ENCODE measurements around the gene MASP2. TPM values are rescaled to one million over a fixed set of nuclear protein-coding genes. Genes with fewer than 3 reads are reported as not detected.
A peak's percentile ranks its signal among the peaks of the same experiment; 100 is the strongest.

Gene MASP2
- total RNA-seq, 2 donors from 2014 or later, result not detected

- no peak overlapping the region for H3K27ac ChIP-seq
These were observed 24.6 kb upstream of the MASP2 start for GRCh38 chr1:11071463-11072215.

GRCh38 chr1:11070876-11071275, 23.8 kb upstream of the MASP2 start:
- H3K4me1 ChIP-seq (replicated peaks), result peaks cover 7% of the 10 kb centered on the region
- intact Hi-C loops (cut with DNase I), result no loop called here
- no peaks in the 10 kb centered on the region for H3K27me3 ChIP-seq (replicated peaks; ENCODE audit: insufficient read depth)
- no peak for DNase-seq (ENCODE audit: low spot score)
- H3K27ac ChIP-seq, result no peak overlapping the region
- H3K4me3 ChIP-seq, result no peak overlapping the region
- H3K36me3 ChIP-seq, result peaks cover 12 to 28% of the 10 kb centered on the region in 2 donors
- no peaks in the 10 kb centered on the region for H3K9me3 ChIP-seq
- no peak for TF ChIP-seq POLR2AphosphoS5 (IDR thresholded peaks at IDR 0.05)
- TF ChIP-seq POLR2A (IDR thresholded peaks at IDR 0.05), result no peak
- TF ChIP-seq, protein P1, sequence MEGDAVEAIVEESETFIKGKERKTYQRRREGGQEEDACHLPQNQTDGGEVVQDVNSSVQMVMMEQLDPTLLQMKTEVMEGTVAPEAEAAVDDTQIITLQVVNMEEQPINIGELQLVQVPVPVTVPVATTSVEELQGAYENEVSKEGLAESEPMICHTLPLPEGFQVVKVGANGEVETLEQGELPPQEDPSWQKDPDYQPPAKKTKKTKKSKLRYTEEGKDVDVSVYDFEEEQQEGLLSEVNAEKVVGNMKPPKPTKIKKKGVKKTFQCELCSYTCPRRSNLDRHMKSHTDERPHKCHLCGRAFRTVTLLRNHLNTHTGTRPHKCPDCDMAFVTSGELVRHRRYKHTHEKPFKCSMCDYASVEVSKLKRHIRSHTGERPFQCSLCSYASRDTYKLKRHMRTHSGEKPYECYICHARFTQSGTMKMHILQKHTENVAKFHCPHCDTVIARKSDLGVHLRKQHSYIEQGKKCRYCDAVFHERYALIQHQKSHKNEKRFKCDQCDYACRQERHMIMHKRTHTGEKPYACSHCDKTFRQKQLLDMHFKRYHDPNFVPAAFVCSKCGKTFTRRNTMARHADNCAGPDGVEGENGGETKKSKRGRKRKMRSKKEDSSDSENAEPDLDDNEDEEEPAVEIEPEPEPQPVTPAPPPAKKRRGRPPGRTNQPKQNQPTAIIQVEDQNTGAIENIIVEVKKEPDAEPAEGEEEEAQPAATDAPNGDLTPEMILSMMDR (IDR thresholded peaks at IDR 0.05), result no peak
- 63% methylated on average over 11 of the region's 11 CpGs for WGBS

More at GRCh38 chr1:11071463-11072215, 24.6 kb upstream of the MASP2 start:
- H3K36me3 ChIP-seq, result peaks cover 16 to 29% of the 10 kb centered on the region in 2 donors
- no peaks in the 10 kb centered on the region for H3K27me3 ChIP-seq (replicated peaks; ENCODE audit: insufficient read depth)
- intact Hi-C loops (cut with DNase I), result no loop called here
- peaks cover 7% of the 10 kb centered on the region for H3K4me1 ChIP-seq (replicated peaks)
- no peaks in the 10 kb centered on the region for H3K9me3 ChIP-seq
- no peak overlapping the region for H3K4me3 ChIP-seq
- 41% methylated on average over 15 of the region's 15 CpGs for WGBS
- peak; percentile 46 for DNase-seq (ENCODE audit: low spot score)
- TF ChIP-seq POLR2AphosphoS5 (IDR thresholded peaks at IDR 0.05), result no peak
- TF ChIP-seq, protein P1 (IDR thresholded peaks at IDR 0.05), result no peak

DNA sequence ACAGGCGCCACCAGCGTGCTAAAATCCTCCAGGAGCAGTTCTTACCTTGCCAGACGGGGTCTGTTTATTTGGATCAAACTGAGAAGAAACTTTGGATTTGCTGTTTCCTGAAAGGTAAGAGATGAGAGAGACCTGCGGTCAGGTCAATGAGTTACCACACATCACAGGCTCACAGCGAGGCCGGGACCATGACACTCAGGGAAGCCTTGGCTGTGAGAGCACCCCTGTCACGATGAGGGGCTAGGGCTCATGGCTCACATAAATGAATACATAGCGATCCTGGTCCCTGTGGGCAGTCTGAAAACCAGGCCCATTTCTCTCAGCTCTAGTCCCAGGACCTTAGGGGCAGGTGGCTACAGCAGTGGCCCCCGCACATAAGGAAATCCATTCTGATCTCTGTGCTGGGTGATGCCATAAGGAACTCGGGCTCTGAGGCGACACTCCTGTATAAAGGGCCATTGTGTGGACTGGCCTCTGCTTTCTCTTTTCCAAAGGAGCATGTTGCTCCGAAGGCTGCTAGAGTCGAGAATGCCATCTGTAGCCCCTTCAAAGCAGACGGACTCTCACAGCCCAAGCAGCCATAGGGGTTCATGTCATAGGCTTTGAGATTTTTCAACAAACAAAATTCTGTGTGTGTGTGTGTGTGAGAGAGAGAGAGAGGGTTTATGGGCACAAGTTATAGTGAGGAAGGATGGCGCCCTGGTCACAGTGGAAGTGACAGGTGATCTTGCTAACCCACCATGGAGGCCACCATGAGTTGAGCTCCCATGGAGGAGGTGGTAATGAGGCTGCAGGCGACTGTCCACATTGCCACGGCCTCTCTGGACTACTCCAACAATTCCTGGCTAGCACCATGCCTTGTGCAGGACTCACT, 21.8 kb upstream of the MASP2 start:
- Histone ChIP-seq H3K27ac (no peak overlapping the region), H3K4me3 (no peak overlapping the region), H3K4me1 (replicated peaks) (peaks cover 7% of the 10 kb centered on the region), H3K36me3 (peaks cover 8 to 19% of the 10 kb centered on the region in 2 donors), H3K27me3 (replicated peaks; ENCODE audit: insufficient read depth) (no peaks in the 10 kb centered on the region), H3K9me3 (no peaks in the 10 kb centered on the region)
- no peak for DNase-seq (ENCODE audit: low spot score)
- intact Hi-C loops (cut with DNase I), result no loop called here
- no peak for TF ChIP-seq POLR2AphosphoS5 (IDR thresholded peaks at IDR 0.05)
- TF ChIP-seq, protein P1 (IDR thresholded peaks at IDR 0.05), result no peak
- TF ChIP-seq POLR2A (IDR thresholded peaks at IDR 0.05), result no peak
- 75% methylated on average over 17 of the region's 17 CpGs for whole genome bisulfite sequencing

- H3K9me3 ChIP-seq, result no peaks in the 10 kb centered on the region
- H3K27ac ChIP-seq, result no peak overlapping the region
- TF ChIP-seq, protein P1 (IDR thresholded peaks at IDR 0.05), result no peak
- TF ChIP-seq POLR2AphosphoS5 (IDR thresholded peaks at IDR 0.05) (peak; percentile 43), POLR2A (IDR thresholded peaks at IDR 0.05) (no peak)
- intact Hi-C loops (cut with DNase I), result no loop called here
- peaks cover 7% of the 10 kb centered on the region for H3K4me1 ChIP-seq (replicated peaks)
- no peak overlapping the region for H3K4me3 ChIP-seq
- peak; percentile 41 for DNase-seq (ENCODE audit: low spot score)
- WGBS, result 59% methylated on average over 18 of the region's 18 CpGs
- H3K36me3 ChIP-seq, result peaks cover 7 to 19% of the 10 kb centered on the region in 2 donors
- no peaks in the 10 kb centered on the region for H3K27me3 ChIP-seq (replicated peaks; ENCODE audit: insufficient read depth)
These were observed 20.9 kb upstream of the MASP2 start for GRCh38 chr1:11067716-11068599.
